CD4-positive, alpha-beta T cell treated with Interferon alpha-2 for 1 hour (primary cell): ENCODE results near the gene CRYGA.
A peak's percentile ranks its signal among the peaks of the same experiment; 100 is the strongest.

Experiments used
- DNase-seq, 2 donors: peaks; one replicate each; pipeline ENCODE4 v3.0.0-alpha.2; 2020 to 2022

Gene CRYGA

GRCh38 chr2:208163489-208163888 is at the start of gene CRYGA:
CRYGA (minus strand) TSS chr2:208163589; CDS start chr2:208163556, 33 bp downstream.
- DNase-seq: no peak

GRCh38 chr2:208210688-208211451 is 47.5 kb upstream of the CRYGA start:
- DNase-seq: no peak

- DNase-seq: no peak
These were observed 45.1 kb upstream of the CRYGA start for GRCh38 chr2:208208335-208209085.

- DNase-seq: no peak
These were observed 44.4 kb upstream of the CRYGA start for GRCh38 chr2:208207769-208208168.

- DNase-seq: no peak
These were observed 40.8 kb upstream of the CRYGA start for GRCh38 chr2:208204166-208204565.

- no peak for DNase-seq
These were observed 32.1 kb upstream of the CRYGA start for GRCh38 chr2:208195531-208195930.

- DNase-seq: no peak
These were observed 29.3 kb upstream of the CRYGA start for GRCh38 chr2:208192611-208193236.

- no peak for DNase-seq
These were observed 26.6 kb upstream of the CRYGA start, which contains the start of gene C2orf80 for GRCh38 chr2:208189810-208190503. C2orf80 (minus strand) TSS chr2:208190030; CDS start chr2:208186986, 3,044 bp downstream.

- DNase-seq: no peak
These were observed 25.9 kb upstream of the CRYGA start for GRCh38 chr2:208189069-208189809.

GRCh38 chr2:208186893-208187292 is 23.5 kb upstream of the CRYGA start:
- no peak for DNase-seq

- no peak for DNase-seq
These were observed 23.1 kb upstream of the CRYGA start for GRCh38 chr2:208186465-208186864.

- DNase-seq: no peak
These were observed 20.8 kb upstream of the CRYGA start for GRCh38 chr2:208183972-208184705.

- DNase-seq: no peak
These were observed 20.1 kb upstream of the CRYGA start for GRCh38 chr2:208183526-208183925.

GRCh38 chr2:208182835-208183234 is 19.4 kb upstream of the CRYGA start:
- no peak for DNase-seq

- no peak for DNase-seq
These were observed 15.7 kb upstream of the CRYGA start for GRCh38 chr2:208179028-208179609.

GRCh38 chr2:208175840-208176153 is 12.4 kb upstream of the CRYGA start:
- DNase-seq: no peak

GRCh38 chr2:208175069-208175839 is 11.9 kb upstream of the CRYGA start:
- peak; percentile 63 for DNase-seq

- no peak for DNase-seq
These were observed 10.8 kb upstream of the CRYGA start for GRCh38 chr2:208174144-208174543.

GRCh38 chr2:208172125-208172524 is 8.7 kb upstream of the CRYGA start:
- peak; percentile 14 to 57 for DNase-seq

GRCh38 chr2:208164951-208165755 is 1.8 kb upstream of the CRYGA start:
- no peak for DNase-seq
